Measurements from ENCODE around the gene BRINP2. TPM values are rescaled to one million over a fixed set of nuclear protein-coding genes. Genes with fewer than 3 reads are reported as not detected.

BRINP2 gene
- total RNA-seq, 4 donors from 2014 or later = 0.26 to 0.42 TPM; not detected in 2

DNA sequence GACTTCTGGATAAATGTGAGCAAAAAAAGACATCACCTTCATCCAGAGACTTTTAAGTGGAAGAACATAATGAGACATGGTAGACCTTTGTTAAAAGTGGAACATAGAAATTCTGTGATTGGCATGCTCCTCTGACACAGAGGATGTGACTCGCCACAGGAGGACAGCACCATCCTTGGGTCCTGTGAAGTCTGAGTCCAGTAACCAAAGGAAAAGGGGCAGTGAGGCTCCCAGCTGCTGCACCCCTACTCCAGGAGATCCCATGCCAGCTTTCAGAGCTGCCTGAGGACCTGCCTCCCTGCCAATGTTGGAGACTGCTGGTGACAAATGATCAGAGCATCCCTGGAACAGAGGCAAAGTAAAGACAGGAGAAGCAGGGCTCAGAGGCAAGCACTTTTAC is 136.2 kb downstream of the BRINP2 start:
- TF ChIP-seq, protein P1, sequence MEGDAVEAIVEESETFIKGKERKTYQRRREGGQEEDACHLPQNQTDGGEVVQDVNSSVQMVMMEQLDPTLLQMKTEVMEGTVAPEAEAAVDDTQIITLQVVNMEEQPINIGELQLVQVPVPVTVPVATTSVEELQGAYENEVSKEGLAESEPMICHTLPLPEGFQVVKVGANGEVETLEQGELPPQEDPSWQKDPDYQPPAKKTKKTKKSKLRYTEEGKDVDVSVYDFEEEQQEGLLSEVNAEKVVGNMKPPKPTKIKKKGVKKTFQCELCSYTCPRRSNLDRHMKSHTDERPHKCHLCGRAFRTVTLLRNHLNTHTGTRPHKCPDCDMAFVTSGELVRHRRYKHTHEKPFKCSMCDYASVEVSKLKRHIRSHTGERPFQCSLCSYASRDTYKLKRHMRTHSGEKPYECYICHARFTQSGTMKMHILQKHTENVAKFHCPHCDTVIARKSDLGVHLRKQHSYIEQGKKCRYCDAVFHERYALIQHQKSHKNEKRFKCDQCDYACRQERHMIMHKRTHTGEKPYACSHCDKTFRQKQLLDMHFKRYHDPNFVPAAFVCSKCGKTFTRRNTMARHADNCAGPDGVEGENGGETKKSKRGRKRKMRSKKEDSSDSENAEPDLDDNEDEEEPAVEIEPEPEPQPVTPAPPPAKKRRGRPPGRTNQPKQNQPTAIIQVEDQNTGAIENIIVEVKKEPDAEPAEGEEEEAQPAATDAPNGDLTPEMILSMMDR (IDR thresholded peaks at IDR 0.05) = no peak
- TF ChIP-seq POLR2A (IDR thresholded peaks at IDR 0.05) = no peak
- 67 to 100% methylated on average over 1 of the region's 1 CpG for WGBS, 2 donors
- DNase-seq (ENCODE audit: low spot score in 2 of 2) = no peak
- H3K4me3 ChIP-seq (ENCODE audit: low read depth, poor library complexity, severe bottlenecking) = no peak overlapping the region
- intact Hi-C loops (cut with DNase I; ENCODE audit: low total_unique reads) = no loop called here

DNA sequence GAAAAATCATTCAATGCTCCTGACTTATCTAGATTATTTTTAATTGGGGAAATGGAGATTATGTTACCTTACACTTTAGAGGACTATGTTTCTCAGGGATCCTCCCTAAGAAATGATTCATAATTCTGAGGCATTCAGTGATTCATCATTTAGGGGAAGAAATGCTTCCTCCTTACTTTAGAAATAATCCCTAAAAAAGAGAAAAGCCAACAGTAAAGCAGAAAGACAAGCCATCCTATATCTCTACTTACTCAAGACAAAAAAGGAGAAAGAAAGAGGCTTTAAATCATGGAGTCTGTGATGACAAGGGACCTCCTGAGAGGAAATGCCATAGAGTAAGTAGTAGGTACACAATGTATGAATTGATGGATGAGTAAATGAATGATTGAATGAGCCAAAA is 137.0 kb downstream of the BRINP2 start:
- no peak overlapping the region for H3K4me3 ChIP-seq (ENCODE audit: low read depth, poor library complexity, severe bottlenecking)
- TF ChIP-seq POLR2A (IDR thresholded peaks at IDR 0.05) = no peak
- TF ChIP-seq, protein P1 (IDR thresholded peaks at IDR 0.05) = no peak
- no peak for DNase-seq (ENCODE audit: low spot score in 2 of 2)
- intact Hi-C loops (cut with DNase I; ENCODE audit: low total_unique reads) = no loop called here

DNA sequence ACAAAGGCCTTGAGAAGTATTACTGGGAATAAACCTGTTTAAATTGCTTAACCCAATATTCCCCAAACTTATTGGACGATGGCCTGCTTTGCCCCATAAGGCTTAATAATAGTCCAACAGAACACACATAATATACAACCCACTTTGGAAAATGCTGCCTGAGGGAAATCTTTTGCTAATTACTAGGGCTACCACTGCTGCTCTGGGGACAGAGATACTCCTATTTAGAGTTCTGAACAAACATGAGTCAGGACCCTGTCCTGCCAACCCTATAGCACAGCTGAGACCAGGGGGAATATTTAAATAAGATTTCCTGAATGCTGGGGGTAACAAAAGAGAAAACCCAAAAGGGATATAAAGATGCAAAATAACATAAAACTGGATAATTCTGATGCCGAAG is 139.1 kb downstream of the BRINP2 start:
- WGBS, 2 donors = 46 to 47% methylated on average over 2 of the region's 2 CpGs
- TF ChIP-seq, protein P1 (IDR thresholded peaks at IDR 0.05) = no peak
- TF ChIP-seq POLR2A (IDR thresholded peaks at IDR 0.05) = no peak
- intact Hi-C loops (cut with DNase I; ENCODE audit: low total_unique reads) = no loop called here
- no peak for DNase-seq (ENCODE audit: low spot score in 2 of 2)
- H3K4me3 ChIP-seq (ENCODE audit: low read depth, poor library complexity, severe bottlenecking) = no peak overlapping the region

DNA sequence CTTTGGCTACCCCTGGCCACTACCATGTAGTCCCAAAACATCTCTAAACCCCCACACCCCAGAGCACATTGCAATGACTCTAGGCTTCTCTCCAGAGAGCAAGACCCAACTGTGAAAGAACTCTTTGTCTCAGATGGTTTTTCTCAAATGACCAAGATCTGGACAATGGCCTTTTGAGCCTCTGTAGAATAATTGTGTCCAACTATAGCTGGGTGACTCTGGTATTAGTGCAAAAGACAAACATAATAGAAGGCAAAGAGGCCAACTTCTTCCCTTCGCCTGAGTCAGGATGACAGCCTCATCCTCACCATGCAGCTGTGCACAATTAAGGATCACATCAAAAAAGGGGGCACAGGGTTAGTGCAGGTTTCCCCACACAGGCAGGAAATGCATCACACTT is 139.6 kb downstream of the BRINP2 start:
- intact Hi-C loops (cut with DNase I; ENCODE audit: low total_unique reads) = no loop called here
- no peak overlapping the region for H3K4me3 ChIP-seq (ENCODE audit: low read depth, poor library complexity, severe bottlenecking)
- WGBS, 2 donors = 78 to 80% methylated on average over 1 of the region's 1 CpG
- TF ChIP-seq POLR2A (IDR thresholded peaks at IDR 0.05) = no peak
- TF ChIP-seq, protein P1 (IDR thresholded peaks at IDR 0.05) = no peak
- DNase-seq (ENCODE audit: low spot score in 2 of 2) = no peak

DNA sequence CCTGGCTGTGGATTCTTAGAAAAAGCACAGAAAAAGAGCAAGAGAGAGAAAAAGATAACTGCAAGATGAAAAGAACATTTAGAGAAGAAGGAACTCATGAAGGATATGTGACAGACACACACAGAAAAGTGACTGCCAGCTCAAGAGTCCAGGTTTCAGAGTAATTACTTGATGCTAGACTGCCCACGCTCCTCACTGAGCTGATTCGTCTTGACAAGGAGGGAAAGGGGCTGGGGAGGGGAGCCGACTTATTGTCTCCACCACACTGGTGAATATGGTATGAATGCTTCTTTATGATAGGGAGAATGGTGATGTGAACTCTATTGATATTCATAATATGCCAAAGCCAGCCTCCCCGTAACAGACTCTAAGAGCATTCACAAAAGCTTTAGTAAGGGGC is 140.4 kb downstream of the BRINP2 start:
- no peak for DNase-seq (ENCODE audit: low spot score in 2 of 2)
- WGBS, 2 donors = 58 to 59% methylated on average over 4 of the region's 4 CpGs
- no peak overlapping the region for H3K4me3 ChIP-seq (ENCODE audit: low read depth, poor library complexity, severe bottlenecking)
- TF ChIP-seq POLR2A (IDR thresholded peaks at IDR 0.05) = no peak
- TF ChIP-seq, protein P1 (IDR thresholded peaks at IDR 0.05) = no peak
- intact Hi-C loops (cut with DNase I; ENCODE audit: low total_unique reads) = no loop called here

DNA sequence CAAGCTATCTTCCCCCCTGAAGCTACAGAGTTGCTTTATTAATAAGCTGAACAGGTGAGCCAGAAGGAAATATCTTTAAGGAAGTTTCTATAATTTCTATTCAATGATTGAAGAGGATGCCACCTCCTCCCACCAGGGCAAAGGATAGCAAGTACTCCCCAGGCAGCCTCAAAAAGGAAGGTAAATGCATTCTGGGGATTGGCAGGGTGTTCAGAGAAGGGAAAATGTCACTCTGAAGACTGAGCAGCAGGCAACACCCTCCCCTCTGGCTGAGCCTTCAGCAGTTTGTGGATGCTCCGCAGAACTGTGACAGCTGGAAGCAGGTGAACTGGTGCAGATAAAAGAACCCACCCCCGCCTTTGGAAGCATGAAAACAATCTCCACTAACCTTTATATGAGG is 140.8 kb downstream of the BRINP2 start:
- H3K4me3 ChIP-seq (ENCODE audit: low read depth, poor library complexity, severe bottlenecking) = no peak overlapping the region
- TF ChIP-seq POLR2A (IDR thresholded peaks at IDR 0.05) = no peak
- TF ChIP-seq, protein P1 (IDR thresholded peaks at IDR 0.05) = no peak
- intact Hi-C loops (cut with DNase I; ENCODE audit: low total_unique reads) = no loop called here
- DNase-seq (ENCODE audit: low spot score in 2 of 2) = no peak
- WGBS, 2 donors = 54 to 66% methylated on average over 2 of the region's 2 CpGs
